ENCODE data around the gene GNB1L.
"Not testable (repeated sequence)": the region's sequence is repeated elsewhere in the genome, so short reads cannot be mapped to it uniquely, and the experiment has no call there.

The GNB1L gene

DNA sequence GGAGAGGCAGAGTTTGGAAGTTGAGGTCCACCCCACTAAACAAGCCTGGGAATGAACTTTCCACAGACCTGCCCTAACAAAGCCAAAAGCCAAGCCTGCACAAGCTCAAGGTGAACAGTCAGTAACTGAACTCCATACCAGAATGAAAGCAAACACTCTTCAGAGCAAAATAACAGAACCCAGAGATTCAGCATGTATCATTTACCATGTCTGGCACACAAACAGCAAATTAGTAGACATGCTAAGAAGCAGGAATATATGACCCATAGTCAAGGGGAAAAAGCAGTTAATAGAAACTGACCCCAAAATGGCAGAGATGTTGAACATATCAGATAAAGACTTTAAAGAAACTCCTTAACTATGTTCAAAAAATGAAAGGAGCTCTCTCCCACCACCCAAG lies 62.8 kb downstream of the GNB1L start:
- no peak for DNase-seq

DNA sequence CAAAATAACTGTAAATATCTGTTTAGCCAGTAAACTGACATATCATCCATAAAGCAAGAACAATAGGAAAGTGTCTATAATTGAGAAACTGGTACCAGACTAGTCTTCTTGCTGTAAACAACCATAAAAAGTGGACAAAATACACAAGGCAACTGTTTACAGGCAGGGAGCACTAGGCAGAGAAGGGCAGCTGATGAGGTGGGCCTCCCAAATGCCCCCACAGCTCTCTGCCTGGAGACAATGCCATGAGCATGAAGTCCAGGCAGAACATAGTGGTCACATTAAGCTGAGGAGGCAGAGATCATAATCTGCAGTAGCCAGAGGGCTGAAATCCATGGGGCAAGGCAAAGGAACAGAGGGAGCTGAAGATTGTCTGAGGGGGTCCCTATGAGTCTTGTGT lies 63.4 kb downstream of the GNB1L start:
- no peak for DNase-seq

DNA sequence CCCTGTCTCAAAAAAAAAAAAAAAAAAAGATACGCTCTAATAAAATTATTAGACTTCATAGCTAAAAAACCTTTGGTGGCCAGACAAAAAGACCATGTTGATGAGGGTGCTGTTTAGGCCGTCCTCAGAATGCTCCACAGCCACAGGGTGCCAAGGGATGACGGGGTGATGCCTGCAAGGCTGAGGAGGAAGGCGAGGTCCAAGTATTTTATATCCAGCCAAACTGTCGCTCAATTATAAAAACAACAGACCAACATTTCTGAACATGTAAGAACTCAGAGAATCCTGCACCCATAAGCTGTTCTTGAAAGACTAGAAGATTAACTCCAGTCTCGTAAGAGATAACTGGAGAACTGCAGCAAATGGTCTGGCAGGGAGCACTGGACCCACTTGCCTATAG lies 64.8 kb downstream of the GNB1L start:
- DNase-seq, result no peak

DNA sequence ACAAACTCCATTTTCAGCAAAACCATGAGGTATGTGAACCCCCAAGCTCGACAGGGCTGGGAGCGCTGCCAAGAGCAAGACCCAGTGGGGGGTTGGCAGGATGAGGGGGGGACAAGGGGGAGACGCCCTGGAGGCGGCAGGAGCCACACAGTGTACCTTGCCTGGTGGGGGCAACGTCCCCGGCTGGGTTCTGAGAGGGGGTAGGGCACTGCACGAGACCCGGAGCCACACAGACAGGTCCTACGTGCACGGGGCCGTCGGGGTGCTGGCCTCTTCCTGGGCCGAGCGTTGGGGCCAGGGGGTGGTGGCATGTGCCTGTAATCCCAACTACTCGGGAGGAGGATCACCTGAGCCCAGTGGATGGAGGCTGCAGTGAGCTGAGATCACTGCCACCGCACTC lies 65.3 kb downstream of the GNB1L start:
- DNase-seq, result no peak

DNA sequence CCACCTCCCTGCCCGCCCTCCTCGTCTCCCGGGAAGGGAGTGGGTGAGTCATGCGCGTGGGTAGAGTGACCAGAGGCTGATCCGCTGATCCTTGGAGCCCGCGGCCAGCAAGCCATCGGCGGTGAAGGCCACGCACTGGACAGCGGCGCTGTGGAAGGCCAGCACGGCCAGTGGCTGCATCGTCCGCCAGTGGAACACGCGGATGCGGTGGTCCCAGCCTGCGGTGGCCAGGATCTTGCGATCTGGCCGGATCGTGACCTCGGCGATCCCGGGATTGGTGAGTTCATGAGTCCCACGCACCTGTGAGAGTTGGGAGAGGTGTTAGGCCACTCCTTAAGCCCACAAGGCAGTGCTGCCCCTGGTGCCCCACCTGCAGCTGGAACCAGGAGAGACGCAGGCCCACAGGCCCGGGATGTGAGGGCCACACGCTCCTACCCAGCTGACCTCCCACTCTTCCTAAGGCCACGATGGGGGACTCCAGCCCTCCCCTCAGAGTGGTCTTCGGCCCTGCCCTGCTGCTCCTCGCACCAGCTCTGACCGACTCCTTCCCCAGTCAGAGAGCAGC lies 65.9 kb downstream of the GNB1L start:
- no peak for DNase-seq

DNA sequence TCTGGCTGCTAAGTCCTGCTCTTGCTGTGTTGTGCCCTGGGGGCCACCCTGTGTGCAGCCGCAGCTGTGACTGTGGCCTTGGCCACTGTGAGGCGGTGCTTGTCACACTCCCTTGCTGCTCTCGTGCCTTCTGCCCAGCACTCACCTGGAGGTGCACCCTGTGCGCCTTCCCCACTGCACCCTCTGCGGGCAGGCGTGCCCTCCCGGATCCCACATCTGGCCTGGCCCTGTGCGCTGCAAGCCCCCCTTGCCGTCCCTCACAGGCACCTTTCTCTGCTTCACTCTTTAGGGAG lies 66.9 kb downstream of the GNB1L start:
- no peak for DNase-seq

DNA sequence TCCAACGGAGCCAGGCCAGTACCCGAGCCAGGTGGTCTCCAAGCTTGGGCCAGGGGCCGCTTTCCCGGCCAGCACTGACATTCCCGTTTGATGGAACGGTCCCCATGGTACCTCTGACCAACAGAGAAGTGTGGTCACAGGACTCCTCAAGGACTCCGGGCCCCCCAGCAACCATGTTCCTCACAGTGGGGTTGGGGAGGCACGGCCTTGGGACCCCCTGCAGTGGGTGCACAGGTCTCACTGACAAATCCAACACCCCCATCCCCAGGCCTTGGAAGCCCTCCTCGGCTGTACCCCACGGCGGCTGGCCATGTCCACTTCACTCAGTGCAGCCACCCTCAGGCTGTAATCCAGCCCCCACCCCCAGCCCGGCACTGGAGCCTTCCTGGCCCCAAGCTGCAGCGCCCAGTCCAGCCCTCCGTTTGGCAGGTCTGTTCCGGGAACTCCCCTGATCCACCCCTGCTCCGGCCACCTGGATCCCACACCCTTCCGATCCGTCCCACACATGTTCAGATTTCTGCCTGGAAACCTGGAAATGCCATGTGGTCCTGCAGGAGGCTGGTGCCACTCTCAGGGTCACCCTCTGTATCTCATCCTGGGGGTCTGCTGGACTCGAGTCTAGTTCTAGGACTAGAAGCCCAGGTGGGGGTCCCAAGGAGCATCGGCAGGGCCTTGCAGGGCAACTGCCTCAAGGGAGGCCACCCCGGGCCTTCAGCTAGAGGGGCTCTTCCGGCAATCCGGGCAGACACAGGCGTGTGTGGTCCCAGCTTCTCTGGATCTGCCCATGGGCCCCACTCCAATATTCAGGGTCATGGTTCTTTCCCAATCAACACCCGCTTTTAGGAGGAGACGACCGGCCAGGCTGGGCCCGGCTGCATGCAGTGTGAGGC lies 67.5 kb downstream of the GNB1L start:
- DNase-seq, result no peak

DNA sequence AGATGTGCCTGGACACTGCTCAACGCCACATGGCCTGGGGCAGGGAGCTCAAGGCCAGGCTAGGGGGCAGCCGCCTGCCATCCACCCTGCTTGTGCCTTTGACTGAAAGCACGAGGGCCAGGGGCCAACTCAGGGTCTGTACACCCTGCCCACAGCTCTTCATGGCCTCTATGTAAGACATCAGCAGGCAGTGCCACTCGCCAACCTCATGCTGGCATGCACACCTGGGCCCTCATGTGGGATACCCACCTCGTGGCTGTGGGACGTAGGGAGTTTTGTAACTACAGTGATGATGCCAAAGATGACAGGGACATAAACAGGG lies 68.4 kb downstream of the GNB1L start:
- DNase-seq, result no peak

DNA sequence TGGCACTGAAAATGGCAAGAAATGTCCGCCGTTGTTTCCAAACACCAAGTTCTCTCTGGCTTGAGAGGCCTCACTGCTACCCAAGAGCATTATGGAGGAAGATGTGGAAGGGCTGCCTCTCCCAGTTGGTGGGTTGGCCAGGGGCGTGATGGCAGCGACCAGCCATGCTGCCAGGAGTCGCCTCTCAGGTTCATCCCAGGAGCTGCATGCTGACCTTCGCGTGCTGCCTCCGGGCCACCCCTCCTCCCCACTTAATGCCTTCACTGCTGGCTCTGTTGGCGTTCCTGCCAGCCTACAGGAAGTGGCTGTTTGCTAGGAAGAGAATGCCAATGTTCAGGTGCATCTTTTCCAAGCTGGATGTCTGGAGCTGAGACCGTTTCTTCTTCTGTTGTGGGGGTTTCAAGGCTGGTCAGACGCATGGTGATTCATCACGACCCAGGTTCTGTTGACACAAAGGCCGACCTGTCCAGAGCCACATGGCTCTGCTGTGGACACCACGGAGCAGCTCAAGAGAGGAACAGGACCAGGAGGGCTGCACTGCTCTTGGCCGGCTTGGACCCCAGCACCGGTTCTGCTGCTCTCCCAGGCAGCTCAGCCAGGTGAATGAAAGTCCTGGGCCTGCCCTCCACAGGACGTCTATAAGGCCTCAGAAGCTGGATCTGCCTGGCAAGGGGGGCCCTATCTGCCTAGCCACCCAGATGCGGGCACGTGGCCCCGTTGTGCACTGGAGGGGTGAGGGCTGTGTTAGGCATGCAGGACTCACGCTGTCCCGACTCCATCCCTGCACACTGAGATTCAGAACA lies 69.0 kb downstream of the GNB1L start:
- DNase-seq, result no peak

DNA sequence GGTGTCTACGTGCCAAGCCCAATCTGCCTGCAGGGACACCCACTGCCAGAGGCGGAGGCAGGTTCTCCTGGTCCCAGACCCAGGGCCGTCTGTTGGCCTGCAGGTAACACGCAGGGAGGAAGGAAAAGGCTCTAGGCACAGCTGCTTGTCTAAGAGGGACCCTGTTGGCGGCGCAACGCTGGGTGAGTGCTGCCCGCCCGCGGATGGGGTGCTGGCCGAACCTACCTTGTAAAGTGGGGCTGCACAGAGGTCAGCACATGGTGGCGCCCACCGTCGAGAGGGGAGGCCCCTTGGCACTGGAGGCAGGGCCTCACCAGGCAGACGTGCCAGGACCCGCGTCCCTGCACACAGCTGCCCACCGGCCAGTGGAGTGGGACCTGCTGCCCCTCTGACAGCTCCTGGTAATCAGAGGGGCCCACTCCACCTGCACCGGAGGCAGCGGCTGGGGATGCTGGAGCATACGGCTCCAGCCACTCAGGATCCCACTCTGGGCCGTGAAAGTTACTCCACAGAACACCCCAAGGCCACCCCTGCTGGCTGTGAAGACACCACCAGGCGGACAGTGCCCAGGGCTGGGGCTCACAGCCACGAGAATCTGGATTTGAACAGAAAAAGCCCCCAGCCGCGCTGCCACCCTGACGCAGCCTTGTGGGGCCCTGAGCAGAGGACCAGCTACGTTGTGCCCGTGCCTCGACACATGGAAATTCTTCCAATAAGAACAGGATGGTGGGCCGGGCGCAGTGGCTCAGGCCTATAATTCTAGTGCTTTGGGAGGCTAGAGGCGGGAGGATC lies 70.1 kb downstream of the GNB1L start:
- DNase-seq, result no peak

DNA sequence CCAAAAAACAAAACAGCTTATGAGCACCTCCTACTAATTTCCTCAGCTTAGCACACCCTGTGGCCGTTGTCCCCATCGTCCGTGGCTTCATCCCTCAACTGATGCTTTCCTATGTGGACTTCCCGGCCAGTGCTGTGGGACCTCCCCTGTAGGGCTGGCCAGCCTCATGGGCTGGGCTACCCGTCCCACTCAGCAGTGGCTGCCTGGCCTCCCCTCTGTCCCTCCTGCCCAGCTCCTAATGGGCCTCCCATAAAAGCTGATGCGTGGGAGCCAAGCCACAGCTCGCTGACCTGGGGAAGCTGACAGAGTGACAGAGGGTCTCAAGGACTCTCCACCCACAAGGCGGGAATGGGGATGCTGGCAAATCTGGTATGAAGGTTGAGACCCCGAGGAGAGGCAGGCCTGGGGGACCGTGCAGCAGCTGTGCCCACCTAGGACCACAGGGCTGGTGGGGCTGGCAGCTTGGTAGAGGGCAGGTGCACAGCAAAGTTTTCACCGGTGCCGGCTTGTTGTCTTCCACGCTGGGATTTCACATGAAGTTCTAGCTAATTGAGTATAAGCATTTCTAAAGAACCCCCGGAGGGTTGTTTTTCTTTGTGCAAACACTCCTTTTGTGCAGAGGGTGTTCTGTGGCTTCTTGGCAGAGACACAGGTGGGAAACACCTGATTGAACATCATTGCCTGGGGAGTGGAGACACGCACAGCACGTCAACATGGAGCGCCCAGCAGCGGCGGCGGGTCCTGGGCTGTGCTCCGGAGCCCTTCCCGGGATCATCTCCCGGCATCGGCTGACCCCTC lies 70.9 kb downstream of the GNB1L start:
- DNase-seq, result no peak

DNA sequence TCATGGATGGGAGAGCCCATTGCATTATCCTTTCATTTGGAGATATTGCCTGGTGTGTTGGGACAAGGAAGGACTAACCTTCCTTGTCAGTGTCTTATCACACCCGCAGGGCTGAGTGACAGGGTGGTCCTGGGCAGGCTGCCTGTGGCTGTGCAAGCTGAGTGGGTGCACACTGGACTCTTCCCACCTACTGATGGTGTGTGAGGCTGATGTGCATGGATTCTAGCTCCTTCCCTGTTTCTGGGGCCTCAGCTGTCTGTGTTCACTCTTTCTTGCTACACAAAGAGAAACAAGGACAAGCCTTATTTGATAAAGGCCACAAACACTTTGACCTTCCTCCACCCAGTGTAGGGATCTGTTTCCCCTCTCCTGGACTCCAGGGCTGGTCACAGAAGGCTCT lies 72.1 kb downstream of the GNB1L start:
- no peak for DNase-seq

DNA sequence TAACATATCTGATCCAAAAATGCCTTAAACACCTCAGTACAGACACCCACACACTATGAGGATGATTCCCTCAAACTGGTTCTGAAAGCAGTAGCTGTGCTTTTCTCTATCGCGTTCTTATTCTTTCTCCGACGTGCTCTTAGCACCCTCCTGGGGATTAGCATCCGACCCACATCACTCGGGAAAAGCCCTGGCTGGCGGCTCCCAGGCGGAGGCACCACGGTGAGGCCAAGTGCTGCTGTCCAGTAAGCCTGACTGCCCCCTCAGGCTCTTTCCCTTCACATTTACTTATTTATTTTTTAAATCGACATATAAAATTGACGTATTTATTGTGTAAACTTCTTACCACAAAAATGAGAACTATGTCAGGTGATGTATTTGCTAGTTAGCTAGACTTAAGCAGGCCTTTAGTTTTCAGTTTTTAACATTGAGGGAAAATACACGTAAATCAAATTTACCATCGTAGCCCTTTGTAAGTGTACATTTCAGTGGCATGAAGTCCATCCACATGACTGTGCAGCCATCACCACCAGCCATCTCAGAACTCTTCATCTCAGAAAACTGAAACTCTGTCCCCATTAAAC lies 74.9 kb downstream of the GNB1L start:
- no peak for DNase-seq

DNA sequence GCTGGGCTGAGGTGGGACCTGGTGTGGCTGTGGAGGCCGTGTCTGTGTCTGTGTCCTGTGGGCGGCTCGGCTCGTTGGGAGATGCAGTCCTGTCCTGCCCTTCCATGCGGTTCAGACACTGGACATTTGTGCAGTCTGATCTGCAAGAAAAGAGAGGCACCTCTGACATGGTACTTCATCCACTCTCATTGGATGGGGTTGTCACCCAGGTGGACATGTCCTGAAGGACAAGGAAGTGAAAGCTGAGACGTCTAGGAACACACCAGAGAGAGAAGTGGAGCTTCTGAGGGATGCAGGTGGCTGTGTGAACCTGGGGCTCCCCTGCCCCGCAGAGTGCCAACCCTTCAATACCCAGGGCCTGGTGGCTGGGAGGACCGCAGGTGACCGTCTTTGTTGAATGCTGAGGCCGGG lies 75.7 kb downstream of the GNB1L start:
- DNase-seq, result no peak

DNA sequence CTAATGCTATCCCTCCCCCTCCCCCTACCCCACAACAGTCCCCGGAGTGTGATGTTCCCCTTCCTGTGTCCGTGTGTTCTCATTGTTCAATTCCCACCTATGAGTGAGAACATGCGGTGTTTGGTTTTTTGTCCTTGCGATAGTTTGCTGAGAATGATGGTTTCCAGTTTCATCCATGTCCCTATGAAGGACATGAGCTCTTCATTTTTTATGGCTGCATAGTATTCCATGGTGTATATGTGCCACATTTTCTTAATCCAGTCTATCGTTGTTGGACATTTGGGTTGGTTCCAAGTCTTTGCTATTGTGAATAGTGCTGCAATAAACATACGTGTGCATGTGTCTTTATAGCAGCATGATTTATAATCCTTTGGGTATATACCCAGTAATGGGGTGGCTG lies 77.5 kb downstream of the GNB1L start:
- not testable (repeated sequence) for DNase-seq

DNA sequence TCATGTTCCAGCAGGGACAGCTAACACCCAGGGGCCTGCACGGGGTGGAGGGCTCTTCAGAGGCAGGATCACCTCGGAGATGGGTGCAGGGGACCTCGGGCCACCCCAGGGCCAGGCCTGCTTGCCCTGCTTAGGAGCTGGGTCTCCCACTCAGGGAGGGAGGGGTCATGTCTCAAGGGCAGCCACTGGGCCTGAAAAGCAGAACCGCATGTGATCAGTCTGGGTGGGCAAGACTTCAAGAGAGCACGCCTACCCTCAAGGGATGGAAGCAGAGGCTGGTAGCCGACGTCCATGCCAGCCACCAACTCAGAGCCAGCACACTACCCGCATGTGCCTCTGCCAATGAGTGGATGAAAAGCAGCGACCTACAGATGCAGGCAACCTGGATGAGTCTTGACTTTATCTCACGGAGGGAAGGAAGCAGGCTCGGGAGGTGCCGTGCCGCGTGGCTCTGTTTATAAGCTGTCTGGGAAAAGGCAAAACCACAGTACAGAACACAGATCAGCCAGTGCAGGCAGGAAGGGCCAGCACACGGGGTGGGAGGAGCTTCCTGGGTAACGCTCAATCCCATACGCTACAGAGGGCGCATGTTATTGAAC lies 78.1 kb downstream of the GNB1L start:
- no peak for DNase-seq

DNA sequence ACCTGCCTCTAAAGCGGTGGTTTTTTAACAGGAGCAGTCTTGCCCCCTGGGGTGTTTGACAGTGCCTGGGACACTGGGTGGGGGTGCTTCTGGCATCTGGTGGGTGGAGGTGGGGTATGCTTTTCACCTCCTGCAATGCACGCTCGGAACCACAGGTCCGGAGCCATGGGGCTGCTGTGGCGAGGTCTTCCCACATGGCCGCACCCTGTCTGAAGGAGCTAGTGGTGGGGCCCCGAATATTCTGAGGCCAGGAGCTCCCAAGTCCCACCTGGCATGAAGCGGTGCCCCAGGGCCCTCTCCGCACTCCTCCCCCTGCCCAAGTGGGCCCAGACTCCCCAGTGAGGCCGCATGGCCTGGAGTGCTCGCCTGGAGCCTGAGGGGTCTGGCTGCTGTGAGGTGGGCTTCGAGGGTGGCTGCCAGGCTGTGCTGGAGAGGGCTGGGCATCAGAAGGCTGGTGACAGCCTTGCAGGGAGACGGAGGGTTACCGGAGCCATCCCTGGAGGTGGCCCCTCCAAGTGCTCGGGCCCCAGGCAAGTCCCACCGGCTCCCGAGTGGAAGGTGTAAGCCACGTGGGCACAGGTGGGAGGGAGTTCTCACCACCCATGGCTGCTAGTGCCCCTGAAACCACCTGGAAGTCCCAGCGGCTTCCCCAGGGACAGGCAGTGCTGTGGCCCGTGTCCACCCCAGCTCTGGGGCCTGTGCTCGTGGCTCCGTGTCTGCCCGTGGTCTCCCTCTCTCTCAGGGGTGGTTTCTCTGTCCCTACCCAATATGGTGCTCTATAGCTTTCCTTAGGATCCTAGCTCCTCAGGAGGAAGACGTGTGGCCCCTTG lies 79.0 kb downstream of the GNB1L start:
- no peak for DNase-seq

DNA sequence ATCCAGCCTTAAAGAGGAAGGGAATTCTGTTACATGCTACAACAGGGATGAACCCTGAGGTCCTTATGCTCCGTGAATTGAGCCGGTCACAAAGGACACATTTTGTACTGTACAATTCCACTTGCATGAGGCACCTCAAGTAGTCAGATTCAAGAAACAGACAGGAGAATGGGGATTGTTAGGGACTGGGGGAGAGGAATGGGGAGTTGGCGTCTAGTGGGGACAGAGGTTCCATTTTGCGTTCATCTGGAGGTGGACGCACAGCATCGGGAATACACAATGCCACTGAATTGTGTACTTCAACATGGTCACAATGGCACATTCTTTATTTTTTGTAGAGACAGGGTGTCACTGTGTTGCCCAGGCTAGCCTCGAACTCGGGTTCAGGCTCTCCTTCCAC lies 80.0 kb downstream of the GNB1L start:
- no peak for DNase-seq

DNA sequence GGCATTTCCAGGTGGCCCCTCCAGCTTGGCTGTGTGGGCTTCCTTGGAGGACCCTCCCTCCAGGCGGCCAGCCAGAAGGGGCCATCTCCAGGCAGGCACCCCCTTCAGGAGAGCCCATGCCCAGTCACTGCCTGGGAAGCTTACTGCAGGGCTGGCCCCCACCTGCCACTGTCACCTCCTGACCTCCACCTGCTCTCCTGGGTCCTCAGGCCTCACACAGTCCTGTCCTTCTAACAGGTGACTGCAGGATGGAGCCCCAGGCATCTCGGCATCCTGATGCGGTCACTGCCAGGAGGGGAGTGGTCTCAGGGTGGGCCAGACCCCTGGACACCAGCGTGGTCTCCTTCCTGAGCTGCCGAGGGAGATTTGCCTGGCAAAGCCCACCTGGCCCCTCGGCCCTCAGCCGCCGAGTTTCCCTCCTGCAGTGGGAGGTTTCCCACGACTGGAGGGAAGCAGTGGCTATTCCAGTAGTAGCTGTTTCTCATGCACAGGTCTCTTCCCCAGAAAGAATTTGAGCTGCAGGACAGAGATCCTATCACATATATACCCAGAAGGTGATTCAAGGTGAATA lies 81.1 kb downstream of the GNB1L start:
- no peak for DNase-seq

DNA sequence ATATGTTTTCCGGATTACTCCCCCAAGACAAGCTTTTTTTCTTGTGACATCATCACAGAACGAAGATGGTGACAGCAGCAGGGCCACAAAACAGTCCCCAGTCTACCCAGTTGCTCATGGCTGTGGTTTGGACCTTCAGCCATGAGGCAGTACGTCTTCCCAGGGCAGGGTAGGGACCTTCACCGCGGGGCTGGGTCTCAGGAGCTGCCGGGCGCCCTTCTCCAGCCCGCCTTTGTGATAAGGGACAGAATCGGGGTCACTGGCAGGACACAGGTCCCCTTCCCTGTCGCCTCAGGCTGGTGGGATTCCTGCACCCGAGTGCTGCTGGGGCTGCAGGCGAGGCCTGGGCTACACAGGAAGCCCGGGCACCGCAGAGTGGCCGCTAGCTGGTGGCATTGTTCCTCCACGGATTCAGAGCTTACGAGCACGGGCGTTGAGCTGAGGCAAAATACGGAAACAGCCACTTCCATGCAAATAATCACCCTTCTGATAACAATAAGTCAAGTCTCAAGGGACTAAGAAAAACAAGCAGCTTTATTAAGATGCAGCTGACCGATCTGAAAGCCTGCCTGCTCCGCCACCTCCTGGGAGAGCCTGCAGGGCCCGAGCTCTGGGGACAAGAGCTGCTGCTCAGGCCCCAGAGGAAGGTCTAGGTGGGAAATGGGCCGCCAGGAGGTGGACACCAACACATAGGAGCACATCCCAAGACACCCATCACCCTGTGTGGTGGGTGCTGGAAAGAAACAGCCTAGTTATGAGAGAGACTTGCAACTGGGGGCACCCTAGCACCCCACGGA lies 81.8 kb downstream of the GNB1L start:
- no peak for DNase-seq
